GM23338 (cell line): ENCODE data around the gene HAS3.

Experiments
- CREB1 ChIP-seq: fragments of 250-450 bp; sonication (Bioruptor Pico); IDR thresholded peaks from 2 replicates; pipeline ENCODE4 v1.5.0; 2020; ENCODE audit warnings: low read depth, mild to moderate bottlenecking, moderate library complexity
- TF ChIP-seq, protein P1 (sequence below), 2 experiments: fragments of 200-600 bp in 1 of 2; sonication (generic) in 1 of 2; conservative IDR thresholded peaks; 2 replicates each; pipeline versions ENCODE4 v1.5.1 to v1.6.1; 2016 to 2017; ENCODE audit warnings: antibody characterized with exemption in 2 of 2, low read depth in 2 of 2, mild to moderate bottlenecking in 2 of 2, moderate library complexity in 1 of 2
- TF ChIP-seq, protein P2 (sequence below): IDR thresholded peaks from 2 replicates; pipeline ENCODE4 v1.6.1; 2016; ENCODE audit warnings: antibody characterized with exemption

DNA sequence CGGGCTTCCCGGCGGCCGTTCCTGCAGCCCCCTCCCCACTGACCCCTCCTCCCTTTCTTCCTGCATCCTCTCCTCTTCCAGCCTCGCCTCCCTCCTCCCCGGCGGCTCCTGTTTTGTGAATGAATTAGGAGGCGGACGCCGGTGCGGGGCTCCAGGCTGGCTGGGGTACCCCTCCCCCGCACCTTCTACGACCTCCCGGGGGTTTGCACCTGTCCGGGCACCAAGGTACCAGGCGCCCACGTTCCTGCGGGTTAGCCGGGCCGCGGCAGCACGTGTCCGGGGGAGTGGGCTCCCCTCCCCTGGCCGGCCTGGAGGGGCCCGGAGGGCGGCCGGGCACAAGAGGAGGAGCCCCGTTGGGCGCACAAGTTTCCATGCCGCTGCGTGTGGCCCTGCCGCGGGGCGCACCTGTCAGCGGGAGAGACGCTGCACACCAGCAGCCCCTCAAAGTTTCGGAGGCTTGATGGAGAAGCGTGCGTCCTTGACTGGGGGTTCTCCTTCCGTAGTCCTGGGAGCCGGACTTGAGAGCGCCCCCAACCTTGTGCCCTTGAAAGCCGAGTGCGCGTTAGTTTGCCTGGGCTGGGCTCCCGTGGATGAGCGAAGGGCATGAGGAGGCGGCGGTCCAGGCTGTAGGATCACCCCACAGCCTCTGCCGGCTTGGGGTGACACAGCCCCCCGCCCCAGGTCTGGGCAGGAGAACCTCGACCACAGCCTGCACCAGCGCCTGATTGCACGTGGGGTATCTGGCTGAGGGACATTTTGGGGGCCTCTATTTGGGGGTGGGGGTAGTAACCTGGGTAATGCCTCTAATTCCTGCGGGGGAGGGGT lies 1.2 kb downstream of the HAS3 start:
- TF ChIP-seq, protein P1, sequence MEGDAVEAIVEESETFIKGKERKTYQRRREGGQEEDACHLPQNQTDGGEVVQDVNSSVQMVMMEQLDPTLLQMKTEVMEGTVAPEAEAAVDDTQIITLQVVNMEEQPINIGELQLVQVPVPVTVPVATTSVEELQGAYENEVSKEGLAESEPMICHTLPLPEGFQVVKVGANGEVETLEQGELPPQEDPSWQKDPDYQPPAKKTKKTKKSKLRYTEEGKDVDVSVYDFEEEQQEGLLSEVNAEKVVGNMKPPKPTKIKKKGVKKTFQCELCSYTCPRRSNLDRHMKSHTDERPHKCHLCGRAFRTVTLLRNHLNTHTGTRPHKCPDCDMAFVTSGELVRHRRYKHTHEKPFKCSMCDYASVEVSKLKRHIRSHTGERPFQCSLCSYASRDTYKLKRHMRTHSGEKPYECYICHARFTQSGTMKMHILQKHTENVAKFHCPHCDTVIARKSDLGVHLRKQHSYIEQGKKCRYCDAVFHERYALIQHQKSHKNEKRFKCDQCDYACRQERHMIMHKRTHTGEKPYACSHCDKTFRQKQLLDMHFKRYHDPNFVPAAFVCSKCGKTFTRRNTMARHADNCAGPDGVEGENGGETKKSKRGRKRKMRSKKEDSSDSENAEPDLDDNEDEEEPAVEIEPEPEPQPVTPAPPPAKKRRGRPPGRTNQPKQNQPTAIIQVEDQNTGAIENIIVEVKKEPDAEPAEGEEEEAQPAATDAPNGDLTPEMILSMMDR (conservative IDR thresholded peaks at IDR 0.05; ENCODE audit: low read depth in 2 of 2), result no peak
- TF ChIP-seq, protein P2, sequence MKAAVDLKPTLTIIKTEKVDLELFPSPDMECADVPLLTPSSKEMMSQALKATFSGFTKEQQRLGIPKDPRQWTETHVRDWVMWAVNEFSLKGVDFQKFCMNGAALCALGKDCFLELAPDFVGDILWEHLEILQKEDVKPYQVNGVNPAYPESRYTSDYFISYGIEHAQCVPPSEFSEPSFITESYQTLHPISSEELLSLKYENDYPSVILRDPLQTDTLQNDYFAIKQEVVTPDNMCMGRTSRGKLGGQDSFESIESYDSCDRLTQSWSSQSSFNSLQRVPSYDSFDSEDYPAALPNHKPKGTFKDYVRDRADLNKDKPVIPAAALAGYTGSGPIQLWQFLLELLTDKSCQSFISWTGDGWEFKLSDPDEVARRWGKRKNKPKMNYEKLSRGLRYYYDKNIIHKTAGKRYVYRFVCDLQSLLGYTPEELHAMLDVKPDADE, result no peak
- TF ChIP-seq CREB1, result no peak
